ENCODE data around the gene TMEM223. TPM values are rescaled to one million over a fixed set of nuclear protein-coding genes. Genes with fewer than 3 reads are reported as not detected.

Gene TMEM223, protein sequence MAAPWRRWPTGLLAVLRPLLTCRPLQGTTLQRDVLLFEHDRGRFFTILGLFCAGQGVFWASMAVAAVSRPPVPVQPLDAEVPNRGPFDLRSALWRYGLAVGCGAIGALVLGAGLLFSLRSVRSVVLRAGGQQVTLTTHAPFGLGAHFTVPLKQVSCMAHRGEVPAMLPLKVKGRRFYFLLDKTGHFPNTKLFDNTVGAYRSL
- total RNA-seq, result 9.6 and 11.8 TPM in 2 replicates

DNA sequence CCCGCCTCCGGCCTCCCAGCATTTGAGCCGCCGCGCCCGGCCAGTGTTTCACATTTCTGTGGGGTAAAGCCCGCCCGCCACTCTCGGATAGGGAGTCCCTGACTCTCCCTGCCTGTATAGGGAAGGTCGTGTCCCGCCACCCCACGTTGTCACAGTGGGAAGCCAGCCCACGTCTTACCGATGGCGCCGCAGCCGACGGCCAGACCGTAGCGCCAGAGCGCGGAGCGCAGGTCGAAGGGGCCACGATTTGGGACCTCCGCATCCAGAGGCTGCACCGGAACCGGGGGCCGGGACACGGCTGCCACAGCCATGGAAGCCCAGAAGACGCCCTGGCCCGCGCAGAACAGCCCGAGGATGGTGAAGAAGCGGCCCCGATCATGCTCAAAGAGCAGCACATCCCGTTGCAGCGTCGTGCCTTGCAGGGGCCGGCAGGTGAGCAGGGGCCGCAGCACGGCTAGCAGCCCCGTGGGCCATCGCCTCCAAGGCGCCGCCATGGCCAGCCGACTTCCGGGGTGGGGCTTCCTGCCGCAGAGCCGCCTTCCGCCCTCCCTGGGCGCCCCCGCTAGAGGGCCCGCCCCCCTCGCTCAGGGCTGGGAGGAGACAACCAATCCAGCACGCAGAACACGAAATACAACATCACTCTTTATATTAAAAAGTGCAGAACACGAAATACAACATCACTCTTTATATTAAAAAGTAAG, at the start of gene TMEM223:
Gene TMEM223 (minus strand): TSS at position 506 of the 701 bp plus-strand sequence. CDS start 12 bp downstream, at position 494.

DNA sequence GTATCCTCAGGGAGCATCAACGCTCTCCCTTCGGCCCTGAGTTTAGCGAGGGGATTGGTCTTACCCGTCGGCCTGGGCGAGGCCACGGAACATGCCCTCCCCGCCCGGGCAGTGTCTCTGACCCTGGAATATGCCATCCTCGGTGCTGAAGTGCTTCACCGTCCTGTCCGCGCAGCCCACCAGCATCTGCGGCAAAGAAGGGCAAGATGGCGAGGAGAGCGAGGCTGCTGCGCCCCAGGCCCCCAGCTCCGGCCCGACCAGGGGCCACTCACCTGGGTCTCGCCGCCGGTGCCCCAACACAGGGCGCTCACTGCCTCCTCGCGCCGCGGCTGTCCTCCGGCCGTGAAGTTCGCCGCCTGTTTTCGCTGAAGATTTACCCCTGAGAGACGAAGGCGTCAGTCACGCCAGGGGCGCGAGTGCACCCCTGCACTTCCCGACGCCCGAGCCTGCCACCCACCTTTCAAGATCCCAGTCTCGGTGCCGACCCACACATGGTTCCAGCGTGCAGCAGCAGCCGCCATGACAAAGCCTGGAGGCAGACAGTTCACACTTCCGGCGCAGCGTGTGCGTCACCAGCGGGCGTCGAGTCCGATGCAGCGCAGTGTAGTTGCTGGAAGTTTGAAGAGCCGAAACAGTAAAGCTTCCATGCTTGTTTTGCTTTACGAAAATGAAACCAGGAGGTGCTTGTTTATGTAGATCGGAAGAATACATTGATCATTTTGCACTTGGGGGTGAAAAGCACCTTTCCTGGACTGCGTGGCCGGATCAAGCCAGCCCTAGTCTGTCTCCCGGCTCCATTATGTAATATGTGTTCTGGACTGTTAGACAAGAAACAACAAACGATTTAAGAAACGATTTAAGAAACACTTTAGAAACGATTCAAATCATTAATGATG, 47.5 kb upstream of the TMEM223 start, which contains the start of gene WDR74:
Gene WDR74 (minus strand): TSS at position 541 of the 896 bp plus-strand sequence. CDS start 20 bp downstream, at position 521.

GRCh38 chr11:62832336-62833234, 40.8 kb upstream of the TMEM223 start, which contains the start of gene TEX54:
Gene TEX54 (minus strand): TSS chr11:62832841.

DNA sequence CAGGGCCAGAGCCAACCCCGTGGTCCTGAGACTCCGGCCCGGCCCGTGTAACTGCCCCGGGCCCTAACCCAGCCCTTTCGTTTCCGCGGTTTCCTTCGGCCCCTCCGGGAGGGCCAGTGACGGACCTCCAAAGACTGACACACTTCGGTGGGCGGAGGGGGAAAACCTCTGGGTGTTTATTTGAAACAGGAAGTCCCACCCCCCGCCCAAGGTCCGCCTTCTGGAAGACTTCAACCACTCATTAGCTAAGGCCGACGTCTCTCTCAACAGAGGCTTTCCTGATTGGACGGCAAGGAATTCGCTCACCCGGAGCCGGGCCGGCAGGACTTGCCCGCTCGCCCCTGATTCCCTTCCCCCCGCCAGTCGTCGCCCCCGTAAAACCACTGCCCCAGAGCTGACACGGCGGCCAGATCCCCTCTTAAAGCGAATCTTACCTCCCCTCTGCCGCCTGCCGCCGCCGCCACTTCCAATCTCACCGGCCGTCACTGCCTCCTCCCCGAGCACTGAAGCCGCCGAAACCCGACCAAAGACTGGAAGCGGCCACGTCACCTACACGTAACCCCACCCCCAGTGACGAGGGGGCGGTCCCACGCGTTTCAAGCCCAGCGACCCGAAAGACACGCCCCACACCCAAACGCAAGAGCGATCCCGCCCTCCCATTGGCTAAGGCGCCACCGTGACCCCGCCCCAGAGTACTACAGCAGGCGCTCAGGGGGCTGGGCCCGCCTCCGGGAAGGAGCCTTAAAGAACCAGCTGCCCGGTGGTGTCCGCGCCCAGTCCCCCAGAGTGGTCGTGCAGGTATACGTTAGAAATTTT, 39.9 kb upstream of the TMEM223 start, which contains the start of gene STX5:
Gene STX5 (minus strand): TSS at position 532 of the 816 bp plus-strand sequence. CDS start 808 bp downstream, outside the sequence.

DNA sequence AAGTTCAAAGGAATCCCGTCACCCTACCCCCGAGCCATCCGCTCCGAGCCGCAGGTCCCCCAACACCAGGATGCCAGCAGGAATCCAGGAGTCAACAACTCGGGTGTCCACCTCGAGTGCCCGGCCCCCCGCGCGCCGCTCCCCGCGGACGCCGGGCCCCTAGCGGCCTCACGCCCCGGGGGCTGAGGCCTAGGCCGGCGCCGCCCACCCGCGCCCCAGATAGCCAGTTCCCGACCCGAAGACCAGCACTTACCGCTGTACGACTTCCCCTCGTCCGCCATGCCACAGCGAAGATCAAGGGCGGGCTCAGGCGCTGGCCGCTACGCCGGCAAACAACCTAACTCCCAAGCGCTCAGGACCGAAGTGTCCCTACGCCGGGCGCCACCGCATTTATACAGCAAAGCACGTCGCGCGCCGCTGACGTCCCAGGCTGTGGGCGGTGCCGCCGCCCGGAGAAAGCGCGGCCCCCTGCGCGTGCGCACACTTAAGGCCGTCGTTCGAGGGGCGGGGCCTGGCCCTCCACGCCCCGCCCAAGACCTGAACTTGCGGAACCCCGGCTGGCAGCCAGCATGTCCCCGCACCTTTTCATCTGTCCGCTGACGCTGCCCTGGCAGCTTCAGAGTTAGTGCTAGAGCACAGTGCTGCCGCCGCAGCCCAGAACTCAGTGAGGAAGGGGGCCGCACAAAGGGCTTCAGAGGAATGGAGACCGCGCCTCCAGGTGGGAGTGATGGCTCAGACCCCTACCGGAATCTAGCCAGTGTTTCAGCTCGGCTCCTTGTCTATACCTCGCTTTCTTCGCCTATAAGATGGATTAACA, 13.5 kb upstream of the TMEM223 start, which contains the start of gene NXF1:
Gene NXF1 (minus strand): TSS at position 365 of the 817 bp plus-strand sequence. CDS start 84 bp downstream, at position 281.

DNA sequence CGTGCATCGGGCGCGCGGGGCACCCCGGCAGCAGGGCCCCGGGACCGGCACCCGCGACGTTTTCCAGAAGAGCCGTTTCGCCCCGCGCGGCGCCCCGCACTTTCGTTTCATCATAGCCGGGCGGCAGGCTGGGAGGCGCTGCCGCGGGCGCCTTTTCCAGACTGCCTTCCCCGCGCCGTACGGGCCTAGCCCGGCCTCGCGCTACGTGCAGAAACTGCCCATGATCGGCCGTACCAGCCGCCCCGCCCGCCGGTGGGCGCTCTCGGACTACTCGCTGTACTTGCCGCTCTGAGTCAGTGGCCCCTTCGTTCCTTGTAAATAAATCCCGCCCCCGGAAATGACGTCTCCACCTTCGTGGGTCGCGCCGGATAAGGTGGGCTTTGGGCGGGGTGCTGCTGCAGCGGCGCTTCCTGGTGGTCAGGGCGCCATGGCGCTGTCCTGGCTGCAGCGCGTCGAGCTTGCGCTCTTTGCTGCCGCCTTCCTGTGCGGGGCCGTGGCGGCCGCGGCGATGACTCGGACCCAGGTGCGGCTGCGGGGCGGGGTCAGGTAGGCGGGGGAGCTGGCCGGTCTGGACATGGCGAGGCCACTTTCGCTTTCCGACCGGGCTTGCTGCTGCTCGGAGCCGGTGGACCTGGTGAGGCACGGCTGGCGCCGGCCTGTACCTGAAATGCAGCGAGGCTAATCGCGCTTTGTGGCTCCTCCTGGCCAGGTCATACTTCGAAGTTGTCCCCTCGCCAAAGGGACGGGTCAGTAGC, 4.6 kb downstream of the TMEM223 start, which contains the start of gene TMEM179B:
Gene TMEM179B (plus strand): TSS at position 398 of the 755 bp plus-strand sequence. CDS start 30 bp downstream, at position 428.

DNA sequence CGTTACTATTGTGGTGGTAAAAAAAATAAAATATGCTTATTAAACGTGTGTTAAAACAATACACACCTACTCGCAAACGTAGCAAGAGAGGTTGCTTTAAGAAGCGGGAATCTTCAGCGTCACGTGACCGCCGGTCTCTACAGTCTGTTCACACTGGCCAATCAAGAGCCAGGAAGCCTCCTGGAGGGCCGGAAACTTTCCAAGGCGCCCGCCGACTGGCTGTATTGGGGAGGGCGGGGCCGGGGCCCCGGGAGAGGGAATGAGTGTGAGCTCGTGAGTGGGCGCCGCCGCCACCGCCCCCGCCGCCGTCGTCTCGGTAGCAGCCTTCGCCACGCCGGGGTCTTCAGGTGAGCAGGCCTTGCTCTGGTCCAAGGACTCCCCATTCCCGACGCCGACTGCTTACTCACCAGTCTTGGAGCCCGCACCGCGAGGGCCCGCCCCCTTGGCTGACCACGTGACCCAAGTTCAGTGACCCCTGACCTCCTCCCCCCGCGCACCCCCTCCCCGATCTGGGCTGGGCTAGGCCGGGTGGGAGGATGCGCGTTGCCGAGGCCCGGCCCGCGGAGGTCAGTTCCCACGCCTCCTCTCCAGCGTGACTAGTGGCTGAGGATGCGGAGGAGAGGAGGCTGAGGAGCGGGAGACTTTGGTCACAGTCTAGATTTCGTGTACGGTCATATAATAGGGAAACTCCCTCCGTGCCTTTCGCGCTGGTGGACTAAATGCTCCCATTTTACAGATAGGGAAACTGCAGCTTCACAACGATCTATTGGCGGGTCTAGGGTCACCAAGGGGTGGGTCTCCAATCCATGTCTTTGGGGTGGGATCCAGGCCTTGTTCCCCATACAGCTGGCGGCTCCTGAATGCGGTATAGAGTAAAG, 20.4 kb downstream of the TMEM223 start, which contains the start of gene TAF6L:
Gene TAF6L (plus strand): TSS at position 253 of the 878 bp plus-strand sequence. CDS start 4,388 bp downstream, outside the sequence.

GRCh38 chr11:62753736-62754603, 37.8 kb downstream of the TMEM223 start, which contains the start of gene ZBTB3:
Gene ZBTB3 (minus strand): TSS chr11:62754160. CDS start chr11:62753664, 496 bp downstream.

Other genes with a start within 250 kb of the TMEM223 start
- gene AHNAK, start 245.2 kb downstream of the TMEM223 start, total RNA-seq, result 312 and 461 TPM in 2 replicates
- gene EEF1G, start 218.1 kb downstream of the TMEM223 start, total RNA-seq, result 1,528 and 1,531 TPM in 2 replicates
- gene TUT1, start 200.5 kb downstream of the TMEM223 start, total RNA-seq, result 11.7 and 13.0 TPM in 2 replicates
- 170 and 194 TPM in 2 replicates for gene MTA2, start 190.1 kb downstream of the TMEM223 start, total RNA-seq
- 25.7 and 41.2 TPM in 2 replicates for gene EML3, start 179.2 kb downstream of the TMEM223 start, total RNA-seq
- gene ROM1, start 178.7 kb downstream of the TMEM223 start, total RNA-seq, result 2.5 and 4.2 TPM in 2 replicates
- gene B3GAT3, start 170.0 kb downstream of the TMEM223 start, total RNA-seq, result 13.5 and 15.9 TPM in 2 replicates
- gene GANAB, start 145.4 kb downstream of the TMEM223 start, total RNA-seq, result 212 and 258 TPM in 2 replicates
- gene INTS5, start 138.7 kb downstream of the TMEM223 start, total RNA-seq, result 14.2 and 19.4 TPM in 2 replicates
- 27.8 and 28.0 TPM in 2 replicates for gene C11orf98, start 126.8 kb downstream of the TMEM223 start, total RNA-seq
- gene CSKMT, start 126.7 kb downstream of the TMEM223 start, total RNA-seq, result 6.0 and 6.5 TPM in 2 replicates
- 7.7 and 8.7 TPM in 2 replicates for gene UQCC3, start 120.3 kb downstream of the TMEM223 start, total RNA-seq
- gene LBHD1, start 119.7 kb downstream of the TMEM223 start, total RNA-seq, result 1.8 and 1.9 TPM in 2 replicates
- 138 and 227 TPM in 2 replicates for gene UBXN1, start 112.9 kb downstream of the TMEM223 start, total RNA-seq
- gene LRRN4CL, start 102.5 kb downstream of the TMEM223 start, total RNA-seq, result 0.43 and 0.60 TPM in 2 replicates
- 21.1 and 24.7 TPM in 2 replicates for gene BSCL2, start 84.6 kb downstream of the TMEM223 start, total RNA-seq
- gene GNG3, start 84.3 kb downstream of the TMEM223 start, total RNA-seq, result not detected in 2 replicates
- gene HNRNPUL2, start 64.5 kb downstream of the TMEM223 start, total RNA-seq, result 8.8 and 9.6 TPM in 2 replicates
- gene TTC9C, start 63.5 kb downstream of the TMEM223 start, total RNA-seq, result 25.8 and 27.8 TPM in 2 replicates
- gene ZBTB3, start 37.8 kb downstream of the TMEM223 start, total RNA-seq, result 11.8 and 12.0 TPM in 2 replicates
- gene POLR2G, start 30.4 kb downstream of the TMEM223 start, total RNA-seq, result 71.1 and 73.1 TPM in 2 replicates
- gene TAF6L, start 20.6 kb downstream of the TMEM223 start, total RNA-seq, result 27.8 and 34.7 TPM in 2 replicates
- gene TMEM179B, start 4.6 kb downstream of the TMEM223 start, total RNA-seq, result 21.8 and 30.8 TPM in 2 replicates
- gene NXF1, start 13.4 kb upstream of the TMEM223 start, total RNA-seq, result 15.1 and 15.6 TPM in 2 replicates
- gene STX5, start 40.0 kb upstream of the TMEM223 start, total RNA-seq, result 41.9 and 42.4 TPM in 2 replicates
- gene TEX54, start 40.8 kb upstream of the TMEM223 start, total RNA-seq, result not detected in 2 replicates
- gene WDR74, start 47.6 kb upstream of the TMEM223 start, total RNA-seq, result 93.5 and 192 TPM in 2 replicates
- gene SLC3A2, start 88.9 kb upstream of the TMEM223 start, total RNA-seq, result 43.7 and 49.4 TPM in 2 replicates
- gene CHRM1, start 129.4 kb upstream of the TMEM223 start, total RNA-seq, result not detected in 2 replicates
- not detected in 2 replicates for gene SLC22A6, start 193.0 kb upstream of the TMEM223 start, total RNA-seq
- not detected in 2 replicates for gene SLC22A8, start 223.8 kb upstream of the TMEM223 start, total RNA-seq

Data from dermis lymphatic vessel endothelial cell (primary cell).